Pancreas (tissue), 10 donors: Measurements from ENCODE around the gene ITGB4. TPM values are rescaled to one million over a fixed set of nuclear protein-coding genes. Genes with fewer than 3 reads are reported as not detected.

Experiments used
- ATAC-seq, 4 donors: fragments of 200-7000 bp; cut with Tn5 transposase; one replicate each; pipeline versions ENCODE4 v1.8.0 to v1.9.1; 2020; ENCODE audit warnings: mild to moderate bottlenecking in 4 of 4, moderate library complexity in 4 of 4
- DNase-seq, 6 donors: peaks; one replicate each; pipeline ENCODE4 v3.0.0-alpha.2; 2020
- FAIRE-seq: peaks from 2 replicates; lab custom pipeline; 2012; peaks lifted over from hg19 to GRCh38; lab: Jason Lieb, UNC
- H3K27ac ChIP-seq, 4 donors: fragments of 200-600 bp; sonication (generic); 1 replicate in 3 of 4; 2 replicates in 1 of 4; pipeline versions ENCODE4 v1.5.0 to v1.8.0; 2020
- H3K27me3 ChIP-seq, 4 donors: fragments of 200-600 bp; one replicate each; pipeline ENCODE4 v1.8.0; 2021
- H3K36me3 ChIP-seq, 3 donors: fragments of 200-600 bp; sonication (generic) in 1 of 3; one replicate each; pipeline versions ENCODE4 v1.5.0 to v1.8.0; 2020 to 2021
- H3K4me1 ChIP-seq, 3 donors: fragments of 200-600 bp; one replicate each; pipeline ENCODE4 v1.8.0; 2021
- H3K4me3 ChIP-seq, 4 donors: fragments of 200-600 bp; sonication (generic) in 2 of 4; one replicate each; pipeline versions ENCODE4 v1.5.0 to v1.8.0; 2020 to 2021
- H3K9me3 ChIP-seq, 4 donors: fragments of 200-600 bp; one replicate each; pipeline ENCODE4 v1.8.0; 2021
- CTCF ChIP-seq, 4 donors: fragments of 200-600 bp; sonication (generic) in 3 of 4; IDR thresholded peaks; one replicate each; pipeline versions ENCODE4 v1.5.0 to v1.8.0; 2021; ENCODE audit warnings: antibody characterized with exemption in 4 of 4
- WGBS, 2 donors: extraction: QIAGEN DNeasy Blood & Tissue Kit; methylation state at CpG; one replicate each; pipeline ENCODE4 v1.1.7; 2013; 5-methylcytosine and 5-hydroxymethylcytosine counted together
- intact Hi-C, 3 donors: fragments of 100-400 bp; cut with DNase I; formaldehyde crosslinking; loops; one replicate each; pipeline versions ENCODE4 v1.11.1 to v1.14.2; 2022
- polyA plus RNA-seq, 2 donors: library from polyadenylated mRNA; stranded (reverse); fragments of 200-250 nt; gene quantifications; one replicate each; pipeline ENCODE4 v1.2.3, GENCODE V29; 2013
- total RNA-seq, 6 donors: library from RNA; stranded (reverse); fragmentation: NEBNext Ultra II Directional in 4 of 6; extraction: Animal tissue kit (Norgen Biotek cat#: 25700) in 4 of 6; gene quantifications; one replicate each; pipeline versions ENCODE4 v1.2.1 to v1.2.4, GENCODE V29; 2021 to 2023
- donor health status: healthy with polysubstance abuse.
- donor health status: DM: no; HTN: no; CAD: no; lungs with moderate emphysema.
- donor health status: DM: no; HTN: no; CAD: no.
- donor health status: control.
- donor health status: control.
- donor health status: Bipolar disorder and iron deficiency.
- donor health status: DM: yes; HTN: yes; CAD: no.
- donor health status: DM: no; HTN: no; CAD: no.
- donor health status: DM: no; HTN: no; CAD: no.
- donor health status: DM: yes; HTN: yes; CAD: no.

The ITGB4 gene
- total and polyA plus RNA-seq, 8 donors: 16.4 to 50.5 (median 22.7) TPM

GRCh38 chr17:75695141-75695829 lies 26.0 kb upstream of the ITGB4 start:
- FAIRE-seq: no peak
- TF ChIP-seq CTCF (IDR thresholded peaks at IDR 0.05): no peak
- Histone ChIP-seq H3K36me3 (peaks cover 0 to 16% (median 4%) of the 10 kb centered on the region in 3 donors), H3K9me3 (no peaks in the 10 kb centered on the region), H3K27me3 (no peaks in the 10 kb centered on the region), H3K4me3 (no peak overlapping the region), H3K27ac (peak overlapping the region in 3 of 4 donors; percentile 74 to 93 (median 79)), H3K4me1 (peaks cover 26 to 45% (median 38%) of the 10 kb centered on the region in 3 donors)
- ATAC-seq: no peak
- 75 to 82% methylated on average over 7 of the region's 7 CpGs for WGBS, 2 donors
- DNase-seq: no peak
- intact Hi-C loops: no loop called here

- WGBS, 2 donors: 91 to 94% methylated on average over 12 of the region's 12 CpGs
- Histone ChIP-seq H3K4me3 (no peak overlapping the region), H3K36me3 (peaks cover 0 to 21% (median 8%) of the 10 kb centered on the region in 3 donors), H3K27ac (peak overlapping the region in 3 of 4 donors; percentile 74 to 94 (median 93)), H3K9me3 (no peaks in the 10 kb centered on the region), H3K4me1 (peaks cover 26 to 51% (median 33%) of the 10 kb centered on the region in 3 donors), H3K27me3 (no peaks in the 10 kb centered on the region)
- ATAC-seq (no peak), DNase-seq (peak in 1 of 6 donors; percentile 41), FAIRE-seq (no peak)
- intact Hi-C loops: no loop called here
- TF ChIP-seq CTCF (IDR thresholded peaks at IDR 0.05): no peak
These were observed 25.4 kb upstream of the ITGB4 start for GRCh38 chr17:75695830-75696271.

- ATAC-seq (peak; percentile 63 to 83 (median 77)), FAIRE-seq (no peak), DNase-seq (peak in 4 of 6 donors; percentile 43 to 82 (median 68))
- 36 to 37% methylated on average over 10 of the region's 10 CpGs for WGBS, 2 donors
- H3K4me3 ChIP-seq: no peak overlapping the region
- TF ChIP-seq CTCF (IDR thresholded peaks at IDR 0.05): no peak
- H3K4me1 ChIP-seq: peaks cover 26 to 49% (median 30%) of the 10 kb centered on the region in 3 donors
- peaks cover 0 to 36% (median 20%) of the 10 kb centered on the region in 3 donors for H3K36me3 ChIP-seq
- no peaks in the 10 kb centered on the region for H3K9me3 ChIP-seq
- H3K27ac ChIP-seq: peak overlapping the region; percentile 51 to 94 (median 84)
- no peaks in the 10 kb centered on the region for H3K27me3 ChIP-seq
- intact Hi-C loops: no loop called here
These were observed 23.5 kb upstream of the ITGB4 start for GRCh38 chr17:75697651-75698291.

DNA sequence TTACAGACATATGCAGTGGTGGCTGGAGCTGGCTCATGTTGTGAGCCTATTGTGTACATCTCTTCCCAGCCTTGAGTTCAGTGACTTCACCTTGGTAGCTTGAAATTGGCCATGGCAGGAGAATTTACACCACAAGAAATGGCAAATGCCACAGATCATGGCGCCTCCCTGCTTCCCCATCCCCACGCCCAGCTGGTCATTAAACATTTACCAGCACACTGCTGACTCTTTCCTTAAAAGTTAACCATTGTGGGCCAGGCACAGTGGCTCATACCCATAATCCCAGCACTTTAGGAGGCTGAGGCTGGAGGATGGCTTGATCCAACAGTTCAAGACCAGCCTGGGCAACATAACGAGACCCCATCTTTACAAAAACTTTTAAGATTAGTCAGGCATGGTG lies 22.6 kb upstream of the ITGB4 start:
- ATAC-seq: no peak

More for the DNA sequence above, 22.6 kb upstream of the ITGB4 start:
- H3K27me3 ChIP-seq: no peaks in the 10 kb centered on the region
- intact Hi-C loops: no loop called here
- H3K9me3 ChIP-seq: no peaks in the 10 kb centered on the region
- FAIRE-seq: no peak
- WGBS, 2 donors: 66% methylated on average over 3 of the region's 3 CpGs
- peak in 1 of 6 donors; percentile 4 for DNase-seq
- peak overlapping the region in 2 of 4 donors; percentile 93 to 94 for H3K27ac ChIP-seq
- peaks cover 4 to 45% (median 20%) of the 10 kb centered on the region in 3 donors for H3K36me3 ChIP-seq
- no peak for TF ChIP-seq CTCF (IDR thresholded peaks at IDR 0.05)
- H3K4me1 ChIP-seq: peaks cover 26 to 49% (median 30%) of the 10 kb centered on the region in 3 donors
- H3K4me3 ChIP-seq: no peak overlapping the region
